Measurements from ENCODE around the gene DCANP1. TPM values are rescaled to one million over a fixed set of nuclear protein-coding genes. Genes with fewer than 3 reads are reported as not detected.

DCANP1 gene
- total and polyA plus RNA-seq, 9 of the 15 experiments (the other 6 are each of a cell fraction or from before 2014, with no cell fraction given): not detected

DNA sequence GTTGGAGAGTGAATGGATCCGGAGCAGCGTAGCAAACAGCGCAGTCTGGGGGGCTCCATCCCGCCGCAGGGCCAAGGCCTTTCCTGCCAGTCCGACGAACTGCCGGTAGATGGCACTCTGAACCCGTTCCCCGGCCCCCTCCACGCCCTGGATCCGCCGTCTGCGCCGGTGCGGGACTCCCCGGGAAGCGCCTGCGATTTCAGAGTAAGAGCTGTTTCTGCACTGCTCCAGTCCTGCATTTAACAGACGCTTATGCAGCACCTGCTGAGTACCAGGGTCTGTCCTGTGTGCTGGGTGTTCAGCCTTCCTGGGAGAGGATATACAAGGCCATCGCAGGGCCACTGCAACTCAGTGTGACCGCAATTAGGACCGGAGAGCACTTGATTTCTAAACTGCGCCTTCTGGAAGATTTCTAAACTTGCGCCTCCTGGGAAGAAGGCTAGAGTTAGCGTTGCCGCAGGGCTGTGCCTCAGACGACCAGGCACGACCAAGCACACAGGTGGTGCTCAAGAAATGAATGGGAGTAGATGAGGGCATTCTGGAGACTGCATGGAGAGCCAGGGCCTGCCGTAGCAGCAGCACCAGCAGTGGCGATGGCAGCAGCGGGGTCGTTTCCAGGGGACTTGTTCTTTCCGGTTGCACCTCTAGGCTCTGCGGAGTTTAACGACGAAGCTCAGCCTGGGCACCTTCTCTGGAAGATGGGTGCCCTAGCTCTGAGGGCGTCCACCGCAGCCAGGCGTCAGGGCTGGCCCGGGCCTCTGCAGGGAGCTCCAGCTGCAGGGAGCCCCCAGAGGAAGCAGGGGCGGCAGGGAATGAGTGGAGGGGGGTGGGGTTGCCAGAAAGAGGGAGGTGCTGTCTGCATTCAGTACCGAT, 19.3 kb upstream of the DCANP1 start (continued):
- TF ChIP-seq, protein P1, sequence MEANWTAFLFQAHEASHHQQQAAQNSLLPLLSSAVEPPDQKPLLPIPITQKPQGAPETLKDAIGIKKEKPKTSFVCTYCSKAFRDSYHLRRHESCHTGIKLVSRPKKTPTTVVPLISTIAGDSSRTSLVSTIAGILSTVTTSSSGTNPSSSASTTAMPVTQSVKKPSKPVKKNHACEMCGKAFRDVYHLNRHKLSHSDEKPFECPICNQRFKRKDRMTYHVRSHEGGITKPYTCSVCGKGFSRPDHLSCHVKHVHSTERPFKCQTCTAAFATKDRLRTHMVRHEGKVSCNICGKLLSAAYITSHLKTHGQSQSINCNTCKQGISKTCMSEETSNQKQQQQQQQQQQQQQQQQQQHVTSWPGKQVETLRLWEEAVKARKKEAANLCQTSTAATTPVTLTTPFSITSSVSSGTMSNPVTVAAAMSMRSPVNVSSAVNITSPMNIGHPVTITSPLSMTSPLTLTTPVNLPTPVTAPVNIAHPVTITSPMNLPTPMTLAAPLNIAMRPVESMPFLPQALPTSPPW (CRISPR knock-in tag; IDR thresholded peaks at IDR 0.05): no peak
- no peak for TF ChIP-seq ZNF3 (CRISPR knock-in tag; IDR thresholded peaks at IDR 0.05)
- no peak for TF ChIP-seq POLR2AphosphoS2 (IDR thresholded peaks at IDR 0.05; ENCODE audit: low read length)
- TF ChIP-seq, protein P2, sequence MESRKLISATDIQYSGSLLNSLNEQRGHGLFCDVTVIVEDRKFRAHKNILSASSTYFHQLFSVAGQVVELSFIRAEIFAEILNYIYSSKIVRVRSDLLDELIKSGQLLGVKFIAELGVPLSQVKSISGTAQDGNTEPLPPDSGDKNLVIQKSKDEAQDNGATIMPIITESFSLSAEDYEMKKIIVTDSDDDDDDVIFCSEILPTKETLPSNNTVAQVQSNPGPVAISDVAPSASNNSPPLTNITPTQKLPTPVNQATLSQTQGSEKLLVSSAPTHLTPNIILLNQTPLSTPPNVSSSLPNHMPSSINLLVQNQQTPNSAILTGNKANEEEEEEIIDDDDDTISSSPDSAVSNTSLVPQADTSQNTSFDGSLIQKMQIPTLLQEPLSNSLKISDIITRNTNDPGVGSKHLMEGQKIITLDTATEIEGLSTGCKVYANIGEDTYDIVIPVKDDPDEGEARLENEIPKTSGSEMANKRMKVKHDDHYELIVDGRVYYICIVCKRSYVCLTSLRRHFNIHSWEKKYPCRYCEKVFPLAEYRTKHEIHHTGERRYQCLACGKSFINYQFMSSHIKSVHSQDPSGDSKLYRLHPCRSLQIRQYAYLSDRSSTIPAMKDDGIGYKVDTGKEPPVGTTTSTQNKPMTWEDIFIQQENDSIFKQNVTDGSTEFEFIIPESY (CRISPR knock-in tag; IDR thresholded peaks at IDR 0.05): peak; percentile 56; the same call in 1 of the 2 replicates
- peak; percentile 25; the same call in 1 of the 2 replicates for TF ChIP-seq CREM (IDR thresholded peaks at IDR 0.05; ENCODE audit: low read depth)
- TF ChIP-seq, protein P3, sequence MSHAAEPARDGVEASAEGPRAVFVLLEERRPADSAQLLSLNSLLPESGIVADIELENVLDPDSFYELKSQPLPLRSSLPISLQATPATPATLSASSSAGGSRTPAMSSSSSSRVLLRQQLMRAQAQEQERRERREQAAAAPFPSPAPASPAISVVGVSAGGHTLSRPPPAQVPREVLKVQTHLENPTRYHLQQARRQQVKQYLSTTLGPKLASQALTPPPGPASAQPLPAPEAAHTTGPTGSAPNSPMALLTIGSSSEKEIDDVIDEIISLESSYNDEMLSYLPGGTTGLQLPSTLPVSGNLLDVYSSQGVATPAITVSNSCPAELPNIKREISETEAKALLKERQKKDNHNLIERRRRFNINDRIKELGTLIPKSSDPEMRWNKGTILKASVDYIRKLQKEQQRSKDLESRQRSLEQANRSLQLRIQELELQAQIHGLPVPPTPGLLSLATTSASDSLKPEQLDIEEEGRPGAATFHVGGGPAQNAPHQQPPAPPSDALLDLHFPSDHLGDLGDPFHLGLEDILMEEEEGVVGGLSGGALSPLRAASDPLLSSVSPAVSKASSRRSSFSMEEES (CRISPR knock-in tag; IDR thresholded peaks at IDR 0.05): no peak
- peak; percentile 50; the same call in 1 of the 2 replicates for TF ChIP-seq GABPB1 (CRISPR knock-in tag; IDR thresholded peaks at IDR 0.05)
- TF ChIP-seq, protein P4, sequence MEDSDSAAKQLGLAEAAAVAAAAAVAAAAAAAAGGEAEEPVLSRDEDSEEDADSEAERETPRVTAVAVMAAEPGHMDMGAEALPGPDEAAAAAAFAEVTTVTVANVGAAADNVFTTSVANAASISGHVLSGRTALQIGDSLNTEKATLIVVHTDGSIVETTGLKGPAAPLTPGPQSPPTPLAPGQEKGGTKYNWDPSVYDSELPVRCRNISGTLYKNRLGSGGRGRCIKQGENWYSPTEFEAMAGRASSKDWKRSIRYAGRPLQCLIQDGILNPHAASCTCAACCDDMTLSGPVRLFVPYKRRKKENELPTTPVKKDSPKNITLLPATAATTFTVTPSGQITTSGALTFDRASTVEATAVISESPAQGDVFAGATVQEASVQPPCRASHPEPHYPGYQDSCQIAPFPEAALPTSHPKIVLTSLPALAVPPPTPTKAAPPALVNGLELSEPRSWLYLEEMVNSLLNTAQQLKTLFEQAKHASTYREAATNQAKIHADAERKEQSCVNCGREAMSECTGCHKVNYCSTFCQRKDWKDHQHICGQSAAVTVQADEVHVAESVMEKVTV (CRISPR knock-in tag; IDR thresholded peaks at IDR 0.05): peak; percentile 95
- TF ChIP-seq FIP1L1 (IDR thresholded peaks at IDR 0.05; ENCODE audit: low read depth, low read length, poor library complexity, severe bottlenecking): no peak
- TF ChIP-seq FOXP1 (CRISPR knock-in tag; IDR thresholded peaks at IDR 0.05): peak; percentile 64; the same call in 1 of the 2 replicates
- TF ChIP-seq SIN3A (IDR thresholded peaks at IDR 0.05; ENCODE audit: borderline replicate concordance in 2 of 2, control insufficient read depth in 1 of 2, low read depth in 2 of 2, low read length in 2 of 2): no peak
- TF ChIP-seq, protein P5, sequence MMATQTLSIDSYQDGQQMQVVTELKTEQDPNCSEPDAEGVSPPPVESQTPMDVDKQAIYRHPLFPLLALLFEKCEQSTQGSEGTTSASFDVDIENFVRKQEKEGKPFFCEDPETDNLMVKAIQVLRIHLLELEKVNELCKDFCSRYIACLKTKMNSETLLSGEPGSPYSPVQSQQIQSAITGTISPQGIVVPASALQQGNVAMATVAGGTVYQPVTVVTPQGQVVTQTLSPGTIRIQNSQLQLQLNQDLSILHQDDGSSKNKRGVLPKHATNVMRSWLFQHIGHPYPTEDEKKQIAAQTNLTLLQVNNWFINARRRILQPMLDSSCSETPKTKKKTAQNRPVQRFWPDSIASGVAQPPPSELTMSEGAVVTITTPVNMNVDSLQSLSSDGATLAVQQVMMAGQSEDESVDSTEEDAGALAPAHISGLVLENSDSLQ (IDR thresholded peaks at IDR 0.05): no peak
- TF ChIP-seq, protein P6, sequence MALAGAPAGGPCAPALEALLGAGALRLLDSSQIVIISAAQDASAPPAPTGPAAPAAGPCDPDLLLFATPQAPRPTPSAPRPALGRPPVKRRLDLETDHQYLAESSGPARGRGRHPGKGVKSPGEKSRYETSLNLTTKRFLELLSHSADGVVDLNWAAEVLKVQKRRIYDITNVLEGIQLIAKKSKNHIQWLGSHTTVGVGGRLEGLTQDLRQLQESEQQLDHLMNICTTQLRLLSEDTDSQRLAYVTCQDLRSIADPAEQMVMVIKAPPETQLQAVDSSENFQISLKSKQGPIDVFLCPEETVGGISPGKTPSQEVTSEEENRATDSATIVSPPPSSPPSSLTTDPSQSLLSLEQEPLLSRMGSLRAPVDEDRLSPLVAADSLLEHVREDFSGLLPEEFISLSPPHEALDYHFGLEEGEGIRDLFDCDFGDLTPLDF (CRISPR knock-in tag; IDR thresholded peaks at IDR 0.05): no peak
- TF ChIP-seq RBBP5 (IDR thresholded peaks at IDR 0.05; ENCODE audit: borderline replicate concordance, insufficient read depth, low read length, poor library complexity, severe bottlenecking): no peak
- no peak for TF ChIP-seq E2F3 (CRISPR knock-in tag; IDR thresholded peaks at IDR 0.05)
